ENCODE results near the gene TRMT5.

- TF ChIP-seq CTCF (IDR thresholded peaks at IDR 0.05) (no peak), EZH2 (IDR thresholded peaks at IDR 0.05; ENCODE audit: borderline replicate concordance, insufficient read depth, low read depth, low read length, poor library complexity, severe bottlenecking) (no peak)
These were observed 45.6 kb downstream of the TRMT5 start for GRCh38 chr14:60935319-60935718.

Measured in B cell (primary cell).